NCI-H748 (cell line): Measurements from ENCODE around the gene CD99L2.
A peak's percentile ranks its signal among the peaks of the same experiment; 100 is the strongest.

Experiments used
- DNase-seq: peaks from one replicate; lab custom pipeline; 2025; ENCODE audit not compliant: unreplicated experiment; lab: John Stamatoyannopoulos, UW

The CD99L2 gene

DNA sequence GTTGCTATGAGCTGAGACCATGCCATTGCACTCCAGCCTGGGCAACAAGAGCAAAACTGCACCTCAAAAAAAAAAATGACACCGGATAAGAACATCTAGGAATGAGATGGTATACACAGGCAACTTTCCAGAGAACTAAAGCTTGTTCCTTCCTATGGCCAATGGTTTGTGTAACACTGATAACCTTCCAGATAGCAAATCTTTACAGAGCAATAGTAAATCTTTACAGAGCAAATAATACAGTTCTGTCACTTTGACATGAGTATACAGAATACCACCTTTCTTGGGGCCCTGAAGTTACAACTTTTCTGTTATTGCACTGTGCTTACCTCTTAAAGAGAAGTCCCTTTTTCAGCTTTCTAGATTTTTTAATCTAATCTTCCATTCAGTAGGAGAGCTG is 91.6 kb downstream of the CD99L2 start:
- DNase-seq, result no peak

DNA sequence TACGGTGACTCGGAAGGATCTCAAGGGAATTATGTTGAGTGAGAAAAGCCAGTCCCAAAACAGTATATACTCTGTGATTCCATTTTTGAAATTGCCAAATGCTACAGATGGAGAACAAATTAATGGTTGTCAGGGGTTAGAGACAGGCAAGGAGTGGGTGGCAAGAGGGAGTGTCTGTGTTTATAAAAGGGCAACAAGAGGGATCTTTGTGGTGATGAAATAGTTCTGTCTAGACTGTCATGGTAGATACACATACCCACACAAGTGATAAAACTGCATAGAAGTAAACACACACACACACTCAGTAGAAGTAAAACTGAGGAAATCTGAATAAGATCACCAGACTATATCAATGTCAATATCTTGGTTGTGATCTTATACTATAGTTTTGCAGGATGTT is 92.7 kb downstream of the CD99L2 start:
- DNase-seq, result no peak

DNA sequence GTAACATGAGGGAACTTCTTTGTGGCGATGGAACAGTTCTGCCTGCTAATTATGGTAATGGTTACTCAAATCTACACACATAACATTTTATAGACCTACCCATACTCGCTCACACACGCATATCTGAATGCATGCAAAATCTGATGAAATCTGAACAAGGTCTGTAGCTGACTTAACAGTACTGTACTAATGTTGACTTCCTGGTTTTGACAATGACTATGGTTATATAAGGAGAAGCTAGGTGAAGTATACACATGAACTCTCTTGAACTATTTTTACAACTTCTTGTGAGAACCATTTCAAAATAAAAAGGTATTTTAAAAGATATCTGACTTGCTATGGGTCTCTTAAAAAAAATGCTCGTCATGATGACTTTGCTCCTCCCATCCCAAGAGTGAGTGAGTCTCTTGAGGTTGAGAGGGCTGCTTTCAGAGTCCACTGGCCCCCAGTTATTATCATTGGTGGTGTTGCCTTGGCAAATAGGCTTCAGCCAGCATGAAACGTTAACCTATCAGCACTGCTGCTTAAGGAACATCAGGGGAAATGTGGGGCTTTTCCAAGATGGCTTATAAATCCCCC is 105.4 kb downstream of the CD99L2 start:
- no peak for DNase-seq

DNA sequence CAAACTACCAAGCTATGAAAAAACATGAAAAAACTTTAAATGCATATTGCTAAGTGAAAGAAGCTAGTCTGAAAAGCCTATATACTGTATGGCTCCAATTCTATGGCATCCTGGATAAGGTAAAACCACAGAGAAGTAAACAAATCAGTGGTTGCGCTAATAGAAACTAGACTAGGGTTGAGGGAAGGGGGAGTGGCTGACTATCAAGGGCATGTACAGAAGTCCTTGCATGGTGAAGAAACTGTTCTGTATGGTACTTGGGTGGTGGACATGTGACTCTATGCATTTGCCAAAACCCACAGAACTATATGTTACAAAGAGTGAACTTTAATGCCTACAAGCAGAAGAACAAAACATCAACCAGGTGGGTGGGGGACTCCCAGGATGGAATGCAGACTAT is 108.4 kb downstream of the CD99L2 start:
- DNase-seq, result no peak

DNA sequence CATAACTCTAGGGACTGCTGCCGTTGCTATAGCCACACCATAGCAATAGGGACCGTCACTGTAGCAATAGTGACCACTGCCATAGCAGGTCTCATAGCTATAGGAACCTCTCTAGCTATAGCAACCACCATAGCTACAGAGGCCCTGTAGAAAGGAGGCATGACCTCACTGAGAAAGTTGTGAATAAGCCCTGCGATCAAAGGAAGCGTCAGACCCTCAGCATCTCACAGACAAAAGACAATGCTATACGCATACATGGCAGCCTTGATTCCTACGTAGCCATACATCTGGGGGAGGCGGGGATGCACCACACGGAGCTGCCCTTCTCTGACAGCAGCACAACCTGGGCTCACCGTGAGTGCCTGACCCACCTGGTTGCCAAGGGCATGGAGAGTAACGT is 116.8 kb downstream of the CD99L2 start:
- no peak for DNase-seq

DNA sequence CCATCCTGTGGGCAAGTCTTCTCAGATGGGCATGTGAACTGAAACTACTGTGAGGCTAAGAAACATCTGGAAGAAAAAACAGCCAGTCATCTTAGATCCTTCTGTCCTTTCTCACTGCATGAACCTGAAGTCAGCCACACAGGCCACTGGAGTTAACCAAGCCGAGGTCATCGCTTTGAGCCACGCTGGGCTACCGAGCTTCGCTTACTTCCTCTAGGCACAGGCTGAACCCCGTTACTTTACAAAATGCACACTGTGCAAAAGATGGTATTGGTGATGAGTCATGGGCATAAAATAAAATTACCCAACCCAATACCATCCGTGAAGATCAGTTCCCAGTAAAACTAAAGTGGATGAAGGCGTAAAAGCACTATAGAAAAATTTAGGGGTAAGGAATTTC is 119.1 kb downstream of the CD99L2 start:
- DNase-seq, result no peak

DNA sequence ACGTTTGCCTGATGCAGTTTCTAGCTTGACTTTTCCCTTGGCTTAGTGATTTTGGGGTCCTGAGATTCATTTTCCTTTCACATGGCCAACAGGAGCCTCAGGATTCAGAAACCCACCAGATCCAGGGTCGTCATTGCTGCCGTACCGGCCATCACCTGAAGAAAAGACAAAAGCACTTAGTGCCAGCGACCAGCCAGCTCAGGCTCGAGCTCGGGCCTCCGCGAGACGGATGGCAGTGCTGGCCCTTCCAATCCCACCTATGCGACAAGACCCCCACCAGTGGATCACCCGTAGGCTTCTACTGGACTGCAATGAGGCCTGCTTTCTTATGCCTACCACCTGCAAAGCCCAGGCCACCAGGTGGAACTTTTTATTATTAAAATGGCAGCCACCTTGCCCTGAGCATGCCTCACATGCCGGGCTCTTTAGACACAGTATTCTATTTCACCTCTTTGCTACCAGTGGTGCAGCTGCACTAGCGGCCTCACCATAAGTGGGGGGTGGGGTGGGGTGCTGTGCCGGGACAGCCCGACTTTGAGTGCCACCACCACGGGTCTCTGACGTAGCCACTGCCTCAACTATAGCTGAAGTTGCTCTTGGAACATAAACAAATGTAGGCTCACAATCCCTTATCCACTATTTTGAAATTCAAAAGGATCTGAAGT is 121.0 kb downstream of the CD99L2 start:
- DNase-seq, result no peak

DNA sequence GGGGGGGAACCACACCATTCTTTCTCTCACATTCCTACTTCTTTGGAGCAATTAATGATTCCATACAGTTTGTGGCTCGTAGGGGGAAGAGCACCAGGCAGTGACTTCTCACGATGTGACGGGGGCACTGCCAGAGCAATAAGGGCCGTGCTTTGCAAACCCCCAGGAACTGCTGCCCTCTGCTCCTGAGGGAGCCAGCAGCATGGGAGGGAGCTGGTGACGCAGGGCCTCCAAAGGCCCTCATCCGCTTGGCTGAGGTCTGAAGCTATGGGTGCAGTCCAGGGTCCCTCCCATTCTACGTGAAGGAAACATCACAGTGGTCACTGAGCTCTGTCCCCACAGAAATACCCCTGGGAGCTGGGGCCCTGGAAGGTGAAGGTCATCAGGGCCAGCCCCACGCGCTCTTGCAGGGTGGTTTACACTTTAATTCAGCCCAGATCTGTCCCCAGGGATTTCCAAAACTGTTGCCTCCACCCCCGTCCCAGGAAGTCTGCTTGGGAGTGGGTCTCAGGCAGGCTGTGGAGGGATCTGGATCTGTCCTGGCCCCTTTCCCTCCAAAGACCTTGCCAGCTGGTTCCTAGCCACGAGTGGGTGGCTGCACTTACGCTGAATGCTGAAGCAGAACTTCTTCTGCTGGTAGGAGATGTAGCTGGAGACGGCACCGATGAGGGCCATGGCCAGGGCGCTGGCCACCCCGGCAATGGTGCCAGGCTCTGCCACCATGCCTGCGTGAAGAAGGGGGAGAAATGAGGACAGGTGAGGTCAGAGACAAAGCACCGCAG is 122.7 kb downstream of the CD99L2 start:
- DNase-seq, result no peak

DNA sequence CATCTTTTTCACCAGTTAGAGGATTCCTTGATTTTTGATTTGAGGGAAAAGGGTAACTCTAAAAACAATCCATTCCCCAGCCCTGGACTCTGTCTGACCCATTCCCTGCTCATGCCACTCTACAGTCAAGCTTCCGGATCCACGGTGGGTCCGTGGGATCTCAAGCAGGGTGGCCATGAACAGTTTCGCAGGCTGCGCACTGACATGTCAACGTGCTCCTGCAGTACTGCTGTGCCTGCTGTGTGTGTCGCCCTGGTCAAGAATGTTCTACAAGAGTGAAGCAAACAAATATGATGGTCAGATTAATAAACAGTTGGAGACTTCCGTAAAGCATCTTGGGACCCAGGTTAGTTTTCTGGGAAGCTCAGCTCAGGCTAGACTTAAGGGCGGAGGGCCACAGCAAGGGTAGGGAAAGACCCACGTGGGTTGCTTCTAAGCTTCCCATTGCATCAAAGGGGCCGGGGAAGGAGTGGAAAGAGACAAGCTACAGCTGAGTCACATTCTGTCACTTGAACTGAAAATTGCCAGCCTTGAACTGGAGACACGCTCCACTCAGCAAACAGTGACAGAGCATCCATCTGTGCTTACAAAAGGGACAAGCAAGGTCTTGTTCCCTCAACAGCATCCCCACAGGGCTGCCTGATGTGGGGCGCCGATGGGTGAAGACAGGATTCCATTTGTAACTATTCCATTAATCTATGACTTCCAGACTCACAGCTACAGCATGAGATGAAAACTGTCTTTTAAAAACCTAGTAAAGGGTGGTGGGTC is 123.5 kb downstream of the CD99L2 start:
- DNase-seq, result no peak

DNA sequence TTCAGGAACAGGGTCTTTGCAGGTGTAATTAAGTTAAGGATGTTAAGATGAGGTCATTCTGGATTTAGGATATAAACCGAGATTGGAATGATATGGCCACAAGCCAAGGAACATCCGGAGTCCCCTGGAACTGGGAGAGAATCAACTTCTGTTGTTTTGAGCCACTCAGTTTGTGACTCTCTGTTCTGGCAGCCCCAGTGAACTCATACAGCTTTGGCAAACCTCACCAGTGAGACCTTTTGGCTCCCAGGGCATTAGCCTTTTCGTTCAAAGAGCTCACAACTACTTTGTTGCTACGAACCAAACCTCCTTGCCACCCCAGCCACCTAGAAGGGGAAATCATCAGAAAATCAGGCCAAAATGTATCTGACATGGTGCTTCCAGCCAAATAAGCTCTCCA is 124.8 kb downstream of the CD99L2 start:
- no peak for DNase-seq

DNA sequence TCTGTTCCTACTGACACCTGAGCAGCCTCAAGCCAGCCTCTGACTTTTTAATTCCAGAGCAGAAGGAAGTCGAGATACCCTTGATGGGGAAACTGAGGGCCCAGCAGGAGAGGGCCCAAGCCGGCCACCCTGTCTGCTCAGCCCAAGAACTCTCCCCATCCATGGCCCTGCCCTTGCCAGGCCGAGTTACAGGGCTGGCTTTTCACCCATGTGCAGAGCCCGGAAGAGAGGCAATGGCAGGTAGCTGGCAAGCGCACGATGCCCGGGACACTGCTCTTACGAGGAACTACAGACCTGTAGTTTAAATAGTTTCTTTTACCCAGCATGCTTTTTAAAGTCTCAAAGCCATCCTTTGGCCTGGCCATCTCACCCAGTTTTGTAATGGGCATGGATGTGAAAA is 125.4 kb downstream of the CD99L2 start:
- DNase-seq, result no peak

DNA sequence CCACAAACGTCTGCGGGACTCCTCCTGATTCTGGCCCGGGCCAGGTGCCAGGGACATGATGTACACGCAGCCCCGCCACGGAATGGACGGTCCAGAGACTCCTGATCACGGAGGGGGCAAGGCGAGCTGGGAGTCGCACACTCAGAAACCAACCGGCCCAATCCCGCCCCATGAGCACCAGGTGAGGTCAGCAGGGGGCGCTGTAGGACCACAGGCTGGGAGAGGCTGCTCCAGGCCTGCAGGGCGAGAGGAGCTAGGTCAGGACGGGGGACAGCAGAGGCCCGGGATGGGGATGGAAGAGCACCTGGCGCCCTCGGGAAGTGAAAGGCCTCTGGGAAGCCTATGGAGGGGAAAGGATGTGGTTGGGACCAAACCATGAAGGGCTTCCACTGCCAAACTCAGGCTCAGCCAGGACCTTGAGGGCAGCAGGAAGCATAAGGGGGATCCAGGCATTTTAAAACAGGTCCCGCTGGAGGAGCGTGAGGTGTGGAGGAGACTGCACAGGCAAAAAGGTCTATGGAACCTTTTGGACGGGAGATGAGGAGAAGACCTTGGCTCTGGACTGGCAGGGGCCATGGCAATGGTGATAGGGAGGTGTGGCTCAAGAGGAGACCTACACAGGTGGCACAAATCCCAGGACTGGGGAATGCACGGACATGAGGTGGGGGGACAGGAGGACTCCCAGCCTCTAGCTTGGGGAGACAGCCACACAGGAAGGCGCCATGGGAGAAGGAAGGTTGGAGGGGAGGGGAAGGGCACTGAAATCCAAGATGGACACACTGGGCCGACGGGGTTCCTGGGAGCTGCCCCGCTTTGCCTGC is 126.1 kb downstream of the CD99L2 start:
- peak; percentile 73 for DNase-seq

DNA sequence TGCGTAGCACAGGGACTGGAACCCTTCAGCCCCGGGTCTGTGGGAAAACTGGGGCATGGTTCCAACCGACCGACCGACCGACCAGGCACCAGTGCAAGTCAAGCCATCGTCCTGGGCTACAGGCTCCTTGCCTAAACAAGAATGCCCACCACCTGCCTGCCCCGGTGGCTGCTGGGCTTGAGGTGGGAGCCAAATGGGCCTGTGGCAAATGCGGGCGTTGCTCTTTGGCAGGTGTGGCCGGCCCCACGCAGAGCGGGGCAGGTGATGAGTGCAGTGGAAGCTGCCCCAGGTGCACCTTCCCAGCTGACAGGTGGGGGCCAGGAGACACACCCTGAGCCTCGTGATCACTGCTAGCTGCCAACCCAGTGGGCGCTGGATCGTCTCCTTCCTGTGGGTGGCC is 127.4 kb downstream of the CD99L2 start:
- DNase-seq, result peak; percentile 77

DNA sequence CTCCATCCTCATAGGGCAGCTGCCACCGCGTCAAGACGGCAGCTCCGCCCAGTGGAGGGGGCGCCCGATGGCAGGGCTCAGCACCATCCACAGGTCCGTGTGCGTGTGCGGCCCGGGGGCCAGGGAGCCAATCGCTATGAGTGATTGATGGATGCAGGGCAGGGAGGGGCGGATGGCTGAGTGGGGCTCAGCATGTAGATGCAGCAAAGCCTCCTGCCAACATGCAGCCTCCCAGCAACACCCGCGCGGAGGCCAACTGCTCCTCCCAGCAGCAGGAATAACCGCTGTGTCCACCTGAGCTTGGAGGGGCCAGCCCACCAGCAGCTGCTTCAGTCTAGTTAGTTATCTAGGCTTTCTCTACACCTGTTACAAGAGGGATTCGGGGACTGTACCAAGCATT is 127.8 kb downstream of the CD99L2 start:
- DNase-seq, result peak; percentile 67

DNA sequence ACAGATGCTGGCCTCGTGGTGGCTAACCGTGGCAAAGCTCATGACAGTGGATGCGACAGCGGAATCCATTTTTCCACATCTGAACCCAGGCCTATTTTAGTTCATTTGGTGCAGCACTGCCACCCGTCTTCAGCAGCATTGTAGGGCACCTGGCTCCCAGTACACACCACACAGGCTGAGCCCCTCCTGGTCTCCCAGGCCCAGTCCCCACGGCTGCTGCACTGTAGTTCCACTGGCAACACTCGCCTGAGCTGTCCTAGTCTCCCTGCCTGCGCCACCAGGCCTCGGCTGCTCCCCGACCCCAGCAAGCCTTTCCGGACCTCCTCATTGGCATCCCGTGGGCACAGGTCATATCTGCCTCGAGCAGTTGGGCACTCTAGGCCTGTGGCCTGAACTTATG is 129.1 kb downstream of the CD99L2 start:
- DNase-seq, result no peak

DNA sequence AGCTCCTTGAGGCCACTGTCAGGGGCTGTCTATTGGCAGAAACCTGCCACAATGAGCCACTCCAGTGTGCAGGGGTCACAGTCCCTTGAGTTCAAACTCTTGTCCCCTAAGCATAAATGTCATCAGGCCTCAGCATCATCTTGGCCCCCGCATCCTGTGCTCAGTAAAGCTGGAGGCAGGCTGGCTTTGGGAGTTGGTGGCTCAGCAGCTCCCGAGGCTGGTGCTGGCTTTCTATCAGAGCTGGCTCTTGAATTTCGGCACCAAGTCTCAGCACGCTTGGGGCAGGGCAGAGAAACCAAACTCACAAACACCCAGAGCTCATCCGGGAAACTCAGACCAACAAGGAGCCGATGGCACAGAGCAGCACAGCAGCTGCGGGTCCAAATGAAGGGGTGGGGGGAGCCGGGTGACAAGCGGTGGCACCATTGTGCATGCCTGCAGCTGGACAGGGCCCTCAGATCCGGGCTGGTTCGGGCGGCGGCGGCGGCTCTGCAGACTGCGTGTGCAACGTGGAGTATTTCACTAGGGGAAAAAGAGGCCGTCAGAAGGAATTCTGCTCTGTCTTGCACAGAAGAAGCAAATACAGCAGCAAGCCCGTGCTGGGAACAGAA is 129.8 kb downstream of the CD99L2 start:
- no peak for DNase-seq

DNA sequence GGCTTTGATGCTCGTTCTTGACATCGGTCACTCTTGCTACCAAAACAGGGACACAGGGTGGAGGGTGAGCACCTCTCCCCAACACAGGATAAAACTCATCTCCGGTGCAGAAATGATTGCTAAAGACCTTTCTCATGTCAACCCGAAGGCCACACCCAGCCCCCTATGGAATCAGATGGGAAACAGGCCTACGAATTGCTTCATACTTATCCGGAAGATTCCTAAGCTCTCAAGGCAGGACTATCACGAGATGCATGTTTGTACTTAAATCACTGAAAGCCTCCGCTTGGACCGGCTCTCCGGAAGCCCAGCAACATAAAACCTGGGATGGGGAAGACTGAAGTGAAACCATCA is 130.4 kb downstream of the CD99L2 start:
- DNase-seq, result no peak

DNA sequence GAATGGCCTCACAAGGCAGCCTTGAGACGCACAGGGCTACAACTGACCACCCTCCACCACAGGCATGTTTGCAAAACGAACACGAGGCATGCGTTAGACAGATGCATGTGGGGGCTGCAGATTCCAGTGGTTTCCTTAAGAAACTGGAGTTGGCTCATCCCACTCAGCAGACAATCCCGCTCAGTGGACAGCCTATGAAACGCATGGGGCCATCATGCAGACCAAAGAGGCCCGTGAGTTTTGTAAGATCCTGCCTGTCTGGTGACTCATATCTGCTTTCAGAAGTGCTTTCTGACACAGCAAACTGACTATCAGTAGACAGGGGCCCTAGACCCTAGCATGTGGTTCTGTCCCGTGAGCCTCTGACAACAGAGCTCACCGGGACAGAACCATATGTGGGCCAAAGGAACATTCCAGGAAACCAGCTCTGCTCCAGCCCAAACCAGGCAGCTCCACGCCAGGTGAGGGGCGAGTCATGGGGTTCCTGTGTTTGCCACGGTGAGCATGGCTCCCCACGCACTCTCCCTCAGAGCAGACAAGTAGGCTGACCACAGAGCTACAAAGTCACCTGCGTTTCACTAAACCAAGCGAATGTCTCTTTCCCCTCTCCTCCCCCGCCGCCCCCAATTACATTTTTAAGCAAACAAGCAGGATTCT is 130.9 kb downstream of the CD99L2 start:
- DNase-seq, result no peak

DNA sequence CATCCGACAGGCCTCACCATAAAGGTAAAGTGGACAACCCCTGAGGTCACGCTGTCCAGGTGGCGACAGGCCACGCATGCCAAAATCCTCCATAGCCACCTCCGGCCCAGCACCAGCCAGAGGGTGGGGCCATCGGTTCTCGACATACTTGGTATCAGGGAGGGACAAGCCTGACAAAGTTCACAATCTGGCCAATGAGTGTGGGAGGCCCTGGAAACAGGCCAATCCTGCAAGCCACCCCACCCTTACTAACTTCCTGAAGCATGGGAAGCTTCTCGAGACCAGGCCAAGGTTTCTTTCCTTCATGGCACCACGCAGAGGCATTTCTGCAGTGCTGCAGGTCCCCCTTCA is 131.4 kb downstream of the CD99L2 start:
- DNase-seq, result no peak
